Natural killer cell (primary cell): ENCODE measurements around the gene SHMT2. TPM values are rescaled to one million over a fixed set of nuclear protein-coding genes. Genes with fewer than 3 reads are reported as not detected.

Experiments used
- ATAC-seq, 3 donors: fragments of 150-1000 bp in 2 of 3; fragments of 200-7000 bp in 1 of 3; cut with Tn5 transposase; 1 replicate in 1 of 3; 2 replicates in 2 of 3; pipeline ENCODE4 v1.10.0; 2021; ENCODE audit warnings: mild to moderate bottlenecking in 2 of 3, moderate library complexity in 2 of 3
- DNase-seq, 2 donors: peaks; one replicate each; pipeline versions ENCODE4 v3.0.0 to v3.0.0-alpha.2; 2013 to 2021; ENCODE audit warnings: mixed read lengths in 1 of 2
- H3K27ac ChIP-seq: one replicate; pipeline ENCODE4 v1.5.1; 2013; ENCODE audit warnings: mild to moderate bottlenecking, low read length
- H3K27me3 ChIP-seq: one replicate; pipeline ENCODE4 v1.6.1; 2013; ENCODE audit warnings: low read length; ENCODE audit not compliant: control insufficient read depth, insufficient read depth
- H3K36me3 ChIP-seq: one replicate; pipeline ENCODE4 v1.6.1; 2013; ENCODE audit warnings: low read length; ENCODE audit not compliant: control insufficient read depth, insufficient read depth
- H3K4me1 ChIP-seq: one replicate; pipeline ENCODE4 v1.6.1; 2013; ENCODE audit warnings: low read length; ENCODE audit not compliant: control insufficient read depth, insufficient read depth
- H3K4me3 ChIP-seq: one replicate; pipeline ENCODE4 v1.5.1; 2013; ENCODE audit warnings: low read length
- H3K9me3 ChIP-seq: one replicate; pipeline ENCODE4 v1.6.1; 2013; ENCODE audit warnings: low read length; ENCODE audit not compliant: control insufficient read depth, insufficient read depth
- H3K27ac Mint-ChIP-seq, 2 donors: one replicate each; pipeline ENCODE4 v1.8.0; 2022; ENCODE audit warnings: mild to moderate bottlenecking in 2 of 2, mixed read lengths in 2 of 2, moderate library complexity in 1 of 2
- H3K27me3 Mint-ChIP-seq, 2 donors: one replicate each; pipeline ENCODE4 v1.8.0; 2022; ENCODE audit warnings: low read depth in 2 of 2, mixed read lengths in 2 of 2
- H3K36me3 Mint-ChIP-seq: one replicate; pipeline ENCODE4 v1.8.0; 2022; ENCODE audit warnings: mixed read lengths
- H3K4me1 Mint-ChIP-seq, 2 donors: one replicate each; pipeline ENCODE4 v1.8.0; 2022; ENCODE audit warnings: mixed read lengths in 2 of 2
- H3K4me3 Mint-ChIP-seq: one replicate; pipeline ENCODE4 v1.8.0; 2022; ENCODE audit warnings: mild to moderate bottlenecking, moderate library complexity, mixed read lengths
- H3K9me3 Mint-ChIP-seq, 2 donors: one replicate each; pipeline ENCODE4 v1.8.0; 2022; ENCODE audit warnings: mixed read lengths in 2 of 2
- CTCF ChIP-seq: fragments of 200-600 bp; IDR thresholded peaks from one replicate; pipeline ENCODE4 v1.8.0; 2022; ENCODE audit warnings: antibody characterized with exemption
- WGBS: methylation state at CpG from one replicate; pipeline ENCODE4 v1.1.7; 2013; ENCODE audit warnings: missing lambda C conversion rate; ENCODE audit not compliant: insufficient coverage; 5-methylcytosine and 5-hydroxymethylcytosine counted together
- intact Hi-C: fragments of 100-400 bp; cut with micrococcal nuclease; formaldehyde crosslinking; loops from one replicate; pipeline ENCODE4 v1.14.2; 2022
- total RNA-seq, 4 donors: library from RNA; stranded (reverse); fragments of 120-200 nt in 1 of 4; gene quantifications; one replicate each; pipeline versions ENCODE4 v1.2.3 to v1.2.4, GENCODE V29; 2013 to 2022

Gene SHMT2
- total RNA-seq, 3 donors from 2014 or later (not counting 1 experiment from before 2014, with no cell fraction given) = 28.6 to 39.3 (median 34.9) TPM

- no peaks in the 10 kb centered on the region for H3K36me3 Mint-ChIP-seq
- no peak overlapping the region for H3K4me3 Mint-ChIP-seq
- intact Hi-C loops = loop anchor here (1.0 kb wide), 1 partner anchor 31 kb away; no protein-coding TSS in a partner anchor
- no peak overlapping the region for H3K27ac Mint-ChIP-seq
- H3K27me3 Mint-ChIP-seq = peaks cover 31 to 38% of the 10 kb centered on the region in 2 donors
- H3K4me1 Mint-ChIP-seq = peaks cover 31 to 40% of the 10 kb centered on the region in 2 donors
- Histone ChIP-seq H3K27ac (no peak overlapping the region), H3K27me3 (peaks cover 38% of the 10 kb centered on the region), H3K36me3 (no peaks in the 10 kb centered on the region), H3K4me1 (peaks cover 46% of the 10 kb centered on the region), H3K9me3 (no peaks in the 10 kb centered on the region), H3K4me3 (no peak overlapping the region)
- 86% methylated on average over 4 of the region's 7 CpGs for WGBS
- DNase-seq (no peak), ATAC-seq (no peak)
- no peaks in the 10 kb centered on the region for H3K9me3 Mint-ChIP-seq
- TF ChIP-seq CTCF = no peak
These were observed 16.8 kb upstream of the SHMT2 start for GRCh38 chr12:57212701-57213057.

- ATAC-seq (peak; percentile 75 to 83 (median 78)), DNase-seq (peak; percentile 83 to 92)
- Histone ChIP-seq H3K4me1 (peaks cover 47% of the 10 kb centered on the region), H3K36me3 (no peaks in the 10 kb centered on the region), H3K9me3 (no peaks in the 10 kb centered on the region), H3K4me3 (no peak overlapping the region), H3K27ac (no peak overlapping the region), H3K27me3 (peaks cover 43% of the 10 kb centered on the region)
- Mint-ChIP-seq H3K27me3 (peaks cover 33 to 42% of the 10 kb centered on the region in 2 donors), H3K27ac (peak overlapping the region; percentile 28 to 43), H3K36me3 (no peaks in the 10 kb centered on the region), H3K4me1 (peaks cover 31 to 45% of the 10 kb centered on the region in 2 donors), H3K9me3 (no peaks in the 10 kb centered on the region), H3K4me3 (peak overlapping the region; percentile 63)
- peak; percentile 96 for TF ChIP-seq CTCF
- under 1% methylated on average over 11 of the region's 16 CpGs for WGBS
- intact Hi-C loops = loop anchor here (1.0 kb wide), 1 partner anchor 30 kb away; no protein-coding TSS in a partner anchor
These were observed 16.3 kb upstream of the SHMT2 start for GRCh38 chr12:57213058-57213715.

- Histone ChIP-seq H3K27me3 (peaks cover 50% of the 10 kb centered on the region), H3K4me1 (peaks cover 47% of the 10 kb centered on the region), H3K9me3 (no peaks in the 10 kb centered on the region), H3K4me3 (no peak overlapping the region), H3K36me3 (no peaks in the 10 kb centered on the region), H3K27ac (no peak overlapping the region)
- TF ChIP-seq CTCF = no peak
- DNase-seq (no peak), ATAC-seq (no peak)
- intact Hi-C loops = loop anchor here (1.0 kb wide), 2 partner anchors 25 to 29 kb away; no protein-coding TSS in a partner anchor
- Mint-ChIP-seq H3K9me3 (no peaks in the 10 kb centered on the region), H3K4me3 (no peak overlapping the region), H3K4me1 (peaks cover 38 to 52% of the 10 kb centered on the region in 2 donors), H3K36me3 (no peaks in the 10 kb centered on the region), H3K27ac (peak overlapping the region; percentile 28 to 43), H3K27me3 (peaks cover 40 to 49% of the 10 kb centered on the region in 2 donors)
- WGBS = 45% methylated on average over 4 of the region's 4 CpGs
These were observed 15.6 kb upstream of the SHMT2 start for GRCh38 chr12:57213763-57214397.
